Osteoblast (primary cell): ENCODE measurements around the gene WNK2. TPM values are rescaled to one million over a fixed set of nuclear protein-coding genes. Genes with fewer than 3 reads are reported as not detected.
A peak's percentile ranks its signal among the peaks of the same experiment; 100 is the strongest.

Source experiments
- DNase-seq: peaks from one replicate; pipeline ENCODE4 v3.0.0; 2011; ENCODE audit warnings: low spot score, mixed read lengths; ENCODE audit not compliant: insufficient read length; ENCODE audit errors: missing footprints
- H2AFZ ChIP-seq: 2 replicates; pipeline ENCODE4 v1.6.0; 2011; ENCODE audit warnings: mild to moderate bottlenecking, low read length
- H3K27ac ChIP-seq: 2 replicates; pipeline ENCODE4 v1.5.1; 2011; ENCODE audit warnings: mild to moderate bottlenecking, low read depth, low read length, moderate library complexity
- H3K27me3 ChIP-seq: 2 replicates; pipeline ENCODE4 v1.6.0; 2012; ENCODE audit warnings: mild to moderate bottlenecking, control low read depth, inconsistent platforms, low read length, moderate library complexity; ENCODE audit not compliant: insufficient read depth
- H3K36me3 ChIP-seq: 2 replicates; pipeline ENCODE4 v1.5.1; 2011; ENCODE audit warnings: mild to moderate bottlenecking, low read length, control low read depth, moderate library complexity; ENCODE audit not compliant: insufficient read depth
- H3K4me1 ChIP-seq: 2 replicates; pipeline ENCODE4 v1.5.1; 2011; ENCODE audit warnings: mild to moderate bottlenecking, low read length, control low read depth, moderate library complexity; ENCODE audit not compliant: insufficient read depth
- H3K4me2 ChIP-seq: 2 replicates; pipeline ENCODE4 v1.6.0; 2011; ENCODE audit warnings: mild to moderate bottlenecking, low read length; ENCODE audit not compliant: insufficient read depth
- H3K4me3 ChIP-seq: fragments of 200-600 bp; sonication (generic); 3 replicates; pipeline ENCODE4 v1.5.1; 2012; ENCODE audit warnings: mild to moderate bottlenecking, low read length, inconsistent platforms; ENCODE audit not compliant: insufficient read depth
- H3K79me2 ChIP-seq: 2 replicates; pipeline ENCODE4 v1.6.0; 2012; ENCODE audit warnings: mild to moderate bottlenecking, low read length, control low read depth, inconsistent platforms; ENCODE audit not compliant: insufficient read depth
- H3K9me3 ChIP-seq: 2 replicates; pipeline ENCODE4 v1.5.1; 2011; ENCODE audit warnings: low read depth, low read length, control low read depth
- H4K20me1 ChIP-seq: 2 replicates; pipeline ENCODE4 v1.6.0; 2012; ENCODE audit warnings: mild to moderate bottlenecking, low read length, control low read depth; ENCODE audit not compliant: insufficient read depth
- CTCF ChIP-seq: IDR thresholded peaks from 2 replicates; pipeline ENCODE4 v1.5.1; 2011; ENCODE audit warnings: mild to moderate bottlenecking, low read depth, low read length, moderate library complexity; ENCODE audit errors: extremely low read depth
- total RNA-seq: library from RNA; depleted of rRNA; stranded (reverse); fragments of >200 nt; gene quantifications from 2 replicates; pipeline ENCODE4 v1.2.3, GENCODE V29; 2012

Gene WNK2
- total RNA-seq, 1 donor = not detected

GRCh38 chr9:93307468-93308157, 123.7 kb downstream of the WNK2 start:
- no peaks in the 10 kb centered on the region for H3K36me3 ChIP-seq
- H3K4me2 ChIP-seq = no peak overlapping the region
- no peak overlapping the region for H3K27ac ChIP-seq
- H3K27me3 ChIP-seq = peaks cover 9% of the 10 kb centered on the region
- H2AFZ ChIP-seq = no peak overlapping the region
- no peak overlapping the region for H3K4me3 ChIP-seq
- no peaks in the 10 kb centered on the region for H3K79me2 ChIP-seq
- no peaks in the 10 kb centered on the region for H4K20me1 ChIP-seq
- no peak for TF ChIP-seq CTCF
- peak; percentile 79 for DNase-seq
- H3K4me1 ChIP-seq = no peaks in the 10 kb centered on the region
- no peaks in the 10 kb centered on the region for H3K9me3 ChIP-seq

GRCh38 chr9:93308158-93308602, 124.2 kb downstream of the WNK2 start:
- Histone ChIP-seq H3K4me2 (no peak overlapping the region), H4K20me1 (no peaks in the 10 kb centered on the region), H3K27me3 (peaks cover 9% of the 10 kb centered on the region), H3K9me3 (no peaks in the 10 kb centered on the region), H3K27ac (no peak overlapping the region), H3K4me1 (no peaks in the 10 kb centered on the region), H3K4me3 (no peak overlapping the region), H2AFZ (no peak overlapping the region), H3K79me2 (no peaks in the 10 kb centered on the region), H3K36me3 (no peaks in the 10 kb centered on the region)
- no peak for TF ChIP-seq CTCF
- DNase-seq = peak; percentile 14

- no peak for TF ChIP-seq CTCF
- peaks cover 9% of the 10 kb centered on the region for H3K27me3 ChIP-seq
Observed at GRCh38 chr9:93308676-93309075, 124.7 kb downstream of the WNK2 start.

DNA sequence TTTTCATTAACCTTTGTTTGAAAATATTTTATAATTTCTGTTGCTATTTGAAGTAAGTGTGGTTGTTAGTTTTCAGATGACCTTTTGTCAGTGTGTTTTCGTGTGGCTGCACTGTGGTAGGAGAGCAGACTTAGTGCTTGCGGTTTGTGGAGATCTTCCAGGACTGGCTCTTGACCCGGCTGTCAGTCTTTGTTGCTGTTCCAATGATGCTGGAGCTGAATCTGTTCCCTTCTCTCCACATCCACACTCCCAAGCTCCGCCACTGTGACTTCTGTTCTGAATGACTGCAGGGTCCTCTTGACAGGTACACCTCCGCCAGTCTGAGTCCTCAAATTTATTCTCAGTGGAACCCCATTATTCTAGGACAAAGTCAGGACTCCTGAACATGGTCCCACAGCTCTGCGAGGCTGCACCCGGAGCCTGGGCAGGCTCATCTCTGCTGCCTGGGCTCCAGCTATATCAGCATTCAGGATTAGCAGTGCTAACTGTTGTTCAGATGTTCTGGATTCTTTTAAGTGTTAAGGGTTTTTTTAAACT, 126.0 kb downstream of the WNK2 start:
- TF ChIP-seq CTCF = no peak
- Histone ChIP-seq H3K4me1 (no peaks in the 10 kb centered on the region), H3K4me2 (no peak overlapping the region), H3K9me3 (no peaks in the 10 kb centered on the region), H2AFZ (no peak overlapping the region), H3K36me3 (no peaks in the 10 kb centered on the region), H3K27ac (no peak overlapping the region), H3K4me3 (no peak overlapping the region), H3K27me3 (peaks cover 9% of the 10 kb centered on the region), H4K20me1 (no peaks in the 10 kb centered on the region), H3K79me2 (no peaks in the 10 kb centered on the region)
- peak; percentile 49 for DNase-seq

More at GRCh38 chr9:93308676-93309075, 124.7 kb downstream of the WNK2 start:
- H3K36me3 ChIP-seq = no peaks in the 10 kb centered on the region
- no peaks in the 10 kb centered on the region for H3K79me2 ChIP-seq
- H3K4me2 ChIP-seq = no peak overlapping the region
- H2AFZ ChIP-seq = no peak overlapping the region
- H3K9me3 ChIP-seq = no peaks in the 10 kb centered on the region
- peak; percentile 69 for DNase-seq
- no peak overlapping the region for H3K27ac ChIP-seq
- no peak overlapping the region for H3K4me3 ChIP-seq
- H3K4me1 ChIP-seq = no peaks in the 10 kb centered on the region
- H4K20me1 ChIP-seq = no peaks in the 10 kb centered on the region
